IMR-90 (cell line): ENCODE measurements around the gene CTNS. TPM values are rescaled to one million over a fixed set of nuclear protein-coding genes. Genes with fewer than 3 reads are reported as not detected.

ENCODE experiments used
- ATAC-seq: fragments of 200-7000 bp; cut with Tn5 transposase; 2 replicates; pipeline ENCODE4 v1.9.1; 2020; ENCODE audit warnings: low read depth, mild to moderate bottlenecking, moderate library complexity
- BruUV-seq: library from RNA; stranded (reverse); fragments of 400-500 nt; replicated peaks from 2 replicates; lab custom pipeline; 2021; lab: Mats Ljungman, UMichigan
- CTCF ChIA-PET: fragments of 300-600 bp; formaldehyde crosslinking; extraction: SDS; loops from one replicate; lab custom pipeline; 2021; ENCODE audit warnings: antibody characterized with exemption; lab: Yijun Ruan, JAX
- POLR2A ChIA-PET: fragments of 300-600 bp; sonication (Branson Sonifier 250); formaldehyde crosslinking; loops from one replicate; lab custom pipeline; 2022; ENCODE audit warnings: antibody characterized with exemption; ENCODE audit not compliant: unreplicated experiment; lab: Charles Lee
- DNase-seq: peaks from one replicate; pipeline ENCODE4 v3.0.0; 2013
- H2AFZ ChIP-seq: replicated peaks from 2 replicates; pipeline ENCODE3; 2013; ENCODE audit warnings: low read length, mild to moderate bottlenecking; ENCODE audit not compliant: poor library complexity
- H2AK5ac ChIP-seq: 2 replicates; pipeline ENCODE4 v1.6.1; 2013; ENCODE audit warnings: low read depth, low read length, inconsistent platforms
- H2AK9ac ChIP-seq: replicated peaks from 2 replicates; pipeline ENCODE3; 2013; ENCODE audit warnings: mild to moderate bottlenecking, low read depth, low read length, moderate library complexity; ENCODE audit not compliant: poor library complexity
- H2BK120ac ChIP-seq: 2 replicates; pipeline ENCODE4 v1.6.1; 2013; ENCODE audit warnings: low read depth, low read length, inconsistent platforms
- H2BK15ac ChIP-seq: 3 replicates; pipeline ENCODE4 v1.6.1; 2013; ENCODE audit warnings: low read depth, low read length, inconsistent platforms
- H2BK20ac ChIP-seq: 2 replicates; pipeline ENCODE4 v1.6.1; 2013; ENCODE audit warnings: low read depth, mild to moderate bottlenecking, inconsistent platforms, low read length, moderate library complexity
- H2BK5ac ChIP-seq: 2 replicates; pipeline ENCODE4 v1.6.1; 2013; ENCODE audit warnings: mild to moderate bottlenecking, low read depth, low read length, inconsistent platforms; ENCODE audit not compliant: poor library complexity, severe bottlenecking
- H3K14ac ChIP-seq: replicated peaks from 2 replicates; pipeline ENCODE4 v1.6.1; 2013; ENCODE audit warnings: low read depth, low read length, inconsistent platforms
- H3K18ac ChIP-seq: 2 replicates; pipeline ENCODE4 v1.6.1; 2013; ENCODE audit warnings: low read depth, low read length, control low read depth
- H3K23ac ChIP-seq: 2 replicates; pipeline ENCODE4 v1.6.1; 2013; ENCODE audit warnings: low read depth, low read length, inconsistent platforms
- H3K27ac ChIP-seq: 2 replicates; pipeline ENCODE4 v1.5.1; 2013; ENCODE audit warnings: mild to moderate bottlenecking, control low read depth, low read length; ENCODE audit not compliant: insufficient read depth
- H3K27me3 ChIP-seq: 2 replicates; pipeline ENCODE4 v1.6.1; 2013; ENCODE audit warnings: low read length; ENCODE audit not compliant: control insufficient read depth, insufficient read depth
- H3K36me3 ChIP-seq: 2 replicates; pipeline ENCODE4 v1.6.1; 2013; ENCODE audit warnings: low read length, mixed read lengths; ENCODE audit not compliant: control insufficient read depth, insufficient read depth
- H3K4ac ChIP-seq: 2 replicates; pipeline ENCODE4 v1.6.1; 2013; ENCODE audit warnings: low read depth, low read length, inconsistent platforms
- H3K4me1 ChIP-seq: 2 replicates; pipeline ENCODE4 v1.6.1; 2013; ENCODE audit warnings: low read length, mixed read lengths; ENCODE audit not compliant: control insufficient read depth, insufficient read depth
- H3K4me2 ChIP-seq: 2 replicates; pipeline ENCODE4 v1.6.1; 2013; ENCODE audit warnings: low read depth, mild to moderate bottlenecking, control low read depth, low read length, moderate library complexity
- H3K4me3 ChIP-seq: 2 replicates; pipeline ENCODE4 v1.5.1; 2013; ENCODE audit warnings: low read depth, mild to moderate bottlenecking, control low read depth, low read length, moderate library complexity; ENCODE audit not compliant: insufficient read depth
- H3K56ac ChIP-seq: 2 replicates; pipeline ENCODE4 v1.6.1; 2013; ENCODE audit warnings: low read length, inconsistent platforms; ENCODE audit not compliant: insufficient read depth; ENCODE audit errors: extremely low read depth
- H3K79me1 ChIP-seq, 2 experiments: 2 replicates each; pipeline ENCODE4 v1.6.1; 2013; ENCODE audit warnings: low read length in 2 of 2, inconsistent platforms in 1 of 2, low read depth in 1 of 2
- H3K9ac ChIP-seq: 2 replicates; pipeline ENCODE4 v1.6.1; 2013; ENCODE audit warnings: low read depth, low read length, control low read depth
- H3K9me1 ChIP-seq: 2 replicates; pipeline ENCODE4 v1.6.1; 2013; ENCODE audit warnings: low read length, inconsistent platforms; ENCODE audit not compliant: insufficient read depth
- H3K9me3 ChIP-seq: 2 replicates; pipeline ENCODE4 v1.6.1; 2013; ENCODE audit warnings: low read length; ENCODE audit not compliant: control insufficient read depth, insufficient read depth
- H4K20me1 ChIP-seq: 2 replicates; pipeline ENCODE4 v1.6.1; 2013; ENCODE audit warnings: low read length, inconsistent platforms; ENCODE audit not compliant: insufficient read depth
- H4K5ac ChIP-seq: 2 replicates; pipeline ENCODE4 v1.6.1; 2013; ENCODE audit warnings: mild to moderate bottlenecking, low read depth, low read length, control low read depth
- H4K8ac ChIP-seq, 2 experiments: 2 replicates each; pipeline ENCODE4 v1.6.1; 2013; ENCODE audit warnings: low read depth in 2 of 2, low read length in 2 of 2, control low read depth in 1 of 2, inconsistent platforms in 1 of 2
- H4K91ac ChIP-seq: 2 replicates; pipeline ENCODE4 v1.6.1; 2013; ENCODE audit warnings: low read depth, low read length, inconsistent platforms; ENCODE audit not compliant: insufficient read depth
- BHLHE40 ChIP-seq: fragments of 150-350 bp; IDR thresholded peaks from 2 replicates; pipeline ENCODE4 v1.6.1; 2016; ENCODE audit warnings: mild to moderate bottlenecking, low read depth, low read length
- CEBPB ChIP-seq: IDR thresholded peaks from 2 replicates; pipeline ENCODE4 v1.6.1; 2012; ENCODE audit warnings: low read depth, low read length, improper control_type of control experiment
- CHD1 ChIP-seq: IDR thresholded peaks from 2 replicates; pipeline ENCODE4 v1.6.1; 2012; ENCODE audit warnings: low read depth, low read length, improper control_type of control experiment
- FOS ChIP-seq: fragments of 150-350 bp; IDR thresholded peaks from 2 replicates; pipeline ENCODE4 v1.6.1; 2016; ENCODE audit warnings: low read depth, low read length
- NFE2L2 ChIP-seq: fragments of 150-350 bp; IDR thresholded peaks from 2 replicates; pipeline ENCODE4 v1.6.1; 2016; ENCODE audit warnings: low read depth, mild to moderate bottlenecking, low read length
- RAD21 ChIP-seq: IDR thresholded peaks from 2 replicates; pipeline ENCODE4 v1.6.1; 2012; ENCODE audit warnings: low read length, improper control_type of control experiment
- RCOR1 ChIP-seq: IDR thresholded peaks from 2 replicates; pipeline ENCODE4 v1.6.1; 2012; ENCODE audit warnings: mild to moderate bottlenecking, low read length, improper control_type of control experiment; ENCODE audit not compliant: insufficient replicate concordance
- WGBS, 2 experiments: methylation state at CpG; one replicate each; pipeline versions ENCODE4 v1.1.5 to v1.1.7; 2013; ENCODE audit warnings: missing lambda C conversion rate in 2 of 2; ENCODE audit not compliant: insufficient read length in 1 of 2; ENCODE audit errors: extremely low coverage in 2 of 2; 5-methylcytosine and 5-hydroxymethylcytosine counted together
- dilution Hi-C: fragments of 300-500 bp; cut with HindIII; formaldehyde crosslinking; loops from one replicate; pipeline ENCODE4 v1.14.3; 2018; ENCODE audit warnings: low sequenced_read_pairs; ENCODE audit not compliant: unreplicated experiment
- in situ Hi-C: fragments of 300-500 bp; cut with MboI; formaldehyde crosslinking; loops from 3 replicates; pipeline ENCODE4 v1.14.3; 2019; ENCODE audit warnings: low sequenced_read_pairs, inconsistent platforms, mixed read lengths
- intact Hi-C: fragments of 100-400 bp; cut with micrococcal nuclease; formaldehyde crosslinking; loops from 2 replicates; pipeline ENCODE4 v1.10.0; 2022
- polyA plus RNA-seq, 3 experiments: library from polyadenylated mRNA; depleted of rRNA; stranded (reverse); fragments of >200 nt; gene quantifications; 2 replicates each; pipeline ENCODE4 v1.2.3, GENCODE V29; 2012; ENCODE audit warnings: low replicate concordance in 1 of 3
- total RNA-seq: library from RNA; depleted of rRNA; stranded (reverse); fragments of >200 nt; gene quantifications from 2 replicates; pipeline ENCODE4 v1.2.3, GENCODE V29; 2012

Gene CTNS
- total and polyA plus RNA-seq, 2 of the 4 experiments (the other 2 are of a cell fraction): 4.7 to 5.3 TPM

DNA sequence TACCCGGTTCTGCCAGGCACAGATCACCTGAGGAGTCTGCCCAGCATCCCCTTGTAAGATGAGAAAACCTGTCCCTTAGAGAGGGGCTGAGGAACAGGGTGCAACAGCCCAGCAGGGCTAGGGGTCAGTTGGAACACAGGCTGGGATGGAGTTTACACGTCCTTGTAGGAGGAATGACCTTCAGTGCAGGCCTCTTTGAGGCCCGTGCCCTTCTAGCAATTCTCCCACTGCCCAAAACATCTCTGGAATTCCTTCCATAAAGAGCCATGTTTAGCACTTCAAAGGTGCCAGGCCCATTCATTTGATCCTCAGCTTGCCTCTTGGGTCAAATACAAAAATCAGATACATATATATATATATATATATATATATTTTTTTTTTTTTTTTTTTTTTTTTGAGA, 4.5 kb downstream of the CTNS start:
- Histone ChIP-seq H3K4me1 (peaks cover 3% of the 10 kb centered on the region; the same call in 1 of the 2 replicates), H3K9me3 (no peaks in the 10 kb centered on the region), H4K5ac (no peak overlapping the region), H3K4me3 (no peak overlapping the region), H2BK20ac (no peak overlapping the region), H3K4ac (no peak overlapping the region), H2AFZ (no peak overlapping the region), H3K56ac (no peak overlapping the region), H3K9ac (no peak overlapping the region), H3K23ac (no peak overlapping the region), H3K27me3 (no peaks in the 10 kb centered on the region), H2AK5ac (no peak overlapping the region), H2BK120ac (no peak overlapping the region), H3K4me2 (no peak overlapping the region), H4K91ac (no peak overlapping the region), H3K79me1 (peaks cover 7 to 20% of the 10 kb centered on the region in 2 experiments; a peak in 3 of 4 replicates), H3K27ac (no peak overlapping the region), H2AK9ac (no peak overlapping the region), H4K8ac (no peak overlapping the region), H3K14ac (no peak overlapping the region), H3K18ac (no peak overlapping the region), H2BK5ac (no peak overlapping the region), H4K20me1 (peaks cover 3% of the 10 kb centered on the region; the same call in 1 of the 2 replicates), H3K9me1 (peaks cover 8% of the 10 kb centered on the region; the same call in 1 of the 2 replicates), H3K36me3 (peaks cover 15% of the 10 kb centered on the region; the same call in 1 of the 2 replicates), H2BK15ac (no peak overlapping the region)
- ATAC-seq (no peak), DNase-seq (no peak)
- in situ Hi-C loops (loop anchor here (10.0 kb wide), 2 partner anchors 596 to 806 kb away; no protein-coding TSS in a partner anchor), intact Hi-C loops (no loop called here), dilution Hi-C loops (no loop called here)
- no peak for TF ChIP-seq BHLHE40
- TF ChIP-seq CEBPB: no peak
- TF ChIP-seq RAD21: no peak
- TF ChIP-seq RCOR1: no peak
- no peak for TF ChIP-seq FOS
- TF ChIP-seq NFE2L2: no peak
- no peak for TF ChIP-seq CHD1
- BruUV-seq: no TSS peak
- ChIA-PET POLR2A (no interaction called here), CTCF (no interaction called here)
- WGBS, 2 experiments: no CpG with 5 or more reads among the region's 3 CpGs
